ENCODE results near the gene SETBP1.

Gene SETBP1

GRCh38 chr18:44679914-44680272 lies 795 bp upstream of the SETBP1 start:
- peak; percentile 77 for DNase-seq

- peak; percentile 58 for DNase-seq
These were observed 635 bp downstream of the SETBP1 start for GRCh38 chr18:44681076-44681970.

GRCh38 chr18:44682201-44682870 lies 1.6 kb downstream of the SETBP1 start:
- peak; percentile 69 for DNase-seq

GRCh38 chr18:44682871-44683221 lies 2.2 kb downstream of the SETBP1 start:
- peak; percentile 67 for DNase-seq

GRCh38 chr18:44683556-44683955 lies 2.9 kb downstream of the SETBP1 start:
- no peak for DNase-seq

- DNase-seq = no peak
These were observed 4.6 kb downstream of the SETBP1 start for GRCh38 chr18:44685296-44685695.

- DNase-seq = no peak
These were observed 5.5 kb downstream of the SETBP1 start for GRCh38 chr18:44686156-44686555.

GRCh38 chr18:44687421-44687820 lies 6.7 kb downstream of the SETBP1 start:
- DNase-seq = no peak

- no peak for DNase-seq
These were observed 9.0 kb downstream of the SETBP1 start for GRCh38 chr18:44689736-44690135.

GRCh38 chr18:44691148-44691925 lies 10.6 kb downstream of the SETBP1 start:
- DNase-seq = no peak

GRCh38 chr18:44693030-44693784 lies 12.5 kb downstream of the SETBP1 start:
- DNase-seq = no peak

GRCh38 chr18:44695503-44695902 lies 14.8 kb downstream of the SETBP1 start:
- no peak for DNase-seq

- no peak for DNase-seq
These were observed 16.2 kb downstream of the SETBP1 start for GRCh38 chr18:44696892-44697291.

- no peak for DNase-seq
These were observed 16.6 kb downstream of the SETBP1 start for GRCh38 chr18:44697315-44697714.

- no peak for DNase-seq
These were observed 17.8 kb downstream of the SETBP1 start for GRCh38 chr18:44698518-44698917.

GRCh38 chr18:44699572-44700261 lies 19.0 kb downstream of the SETBP1 start:
- peak; percentile 44 for DNase-seq

- DNase-seq = no peak
These were observed 20.0 kb downstream of the SETBP1 start for GRCh38 chr18:44700652-44701051.

- DNase-seq = no peak
These were observed 20.5 kb downstream of the SETBP1 start for GRCh38 chr18:44701227-44701626.

GRCh38 chr18:44702594-44702993 lies 21.9 kb downstream of the SETBP1 start:
- no peak for DNase-seq

- DNase-seq = no peak
These were observed 23.6 kb downstream of the SETBP1 start for GRCh38 chr18:44704135-44704789.

GRCh38 chr18:44705075-44705675 lies 24.5 kb downstream of the SETBP1 start:
- no peak for DNase-seq

All from right hindlimb (tissue), 1 donor.